Activated T-helper 2 cell treated with anti-CD3 and anti-CD28 coated beads, Interferon-gamma antibody, Interleukin-2, Interleukin-4, amounts not matched to agents 10 μg/mL and 5 μg/mL and 100 μg/mL, durations not matched to agents 14 hours and 24 hours and 36 hours (primary cell): ENCODE results near the gene HTT. TPM values are rescaled to one million over a fixed set of nuclear protein-coding genes. Genes with fewer than 3 reads are reported as not detected.

Source experiments
- total RNA-seq: library from RNA; stranded (reverse); gene quantifications from 2 replicates; pipeline ENCODE4 v1.2.3, GENCODE V29; 2022

HTT gene
- total RNA-seq, 1 donor from 2014 or later = 65.3 TPM

Other genes with a start within 250 kb of the HTT start
- 240 and 242 TPM in 2 replicates for gene ADD1, start 230.8 kb upstream of the HTT start, total RNA-seq
- 104 and 106 TPM in 2 replicates for gene NOP14, start 111.3 kb upstream of the HTT start, total RNA-seq
- 4.5 and 4.6 TPM in 2 replicates for gene GRK4, start 111.1 kb upstream of the HTT start, total RNA-seq
- gene HTT-AS, start 143 bp upstream of the HTT start, total RNA-seq = not detected in 2 replicates
- 0.64 and 0.68 TPM in 2 replicates for gene MSANTD1, start 174.5 kb downstream of the HTT start, total RNA-seq
- 7.0 and 8.3 TPM in 2 replicates for gene RGS12, start 218.3 kb downstream of the HTT start, total RNA-seq